NCI-H1694 (cell line): ENCODE measurements around the gene ABHD17C.
"Not testable (repeated sequence)": the region's sequence is repeated elsewhere in the genome, so short reads cannot be mapped to it uniquely, and the experiment has no call there.

ENCODE experiments used
- DNase-seq: peaks from one replicate; lab custom pipeline; 2025; lab: John Stamatoyannopoulos, UW

ABHD17C gene

GRCh38 chr15:80730926-80731325 is 35.8 kb downstream of the ABHD17C start:
- DNase-seq, result no peak

- no peak for DNase-seq
Measured at GRCh38 chr15:80732167-80732566, 37.1 kb downstream of the ABHD17C start.

- no peak for DNase-seq
Measured at GRCh38 chr15:80732818-80733217, 37.7 kb downstream of the ABHD17C start.

- DNase-seq, result no peak
Measured at GRCh38 chr15:80733460-80733859, 38.4 kb downstream of the ABHD17C start.

GRCh38 chr15:80735344-80735743 is 40.2 kb downstream of the ABHD17C start:
- DNase-seq, result no peak

- DNase-seq, result no peak
Measured at GRCh38 chr15:80736560-80736959, 41.5 kb downstream of the ABHD17C start.

GRCh38 chr15:80739919-80740318 is 44.8 kb downstream of the ABHD17C start:
- no peak for DNase-seq

- no peak for DNase-seq
Measured at GRCh38 chr15:80742081-80742480, 47.0 kb downstream of the ABHD17C start.

- DNase-seq, result no peak
Measured at GRCh38 chr15:80743189-80743833, 48.2 kb downstream of the ABHD17C start.

- DNase-seq, result no peak
Measured at GRCh38 chr15:80744415-80744814, 49.3 kb downstream of the ABHD17C start.

GRCh38 chr15:80744826-80745225 is 49.7 kb downstream of the ABHD17C start:
- DNase-seq, result no peak

GRCh38 chr15:80745888-80746287 is 50.8 kb downstream of the ABHD17C start:
- no peak for DNase-seq

- no peak for DNase-seq
Measured at GRCh38 chr15:80747317-80748053, 52.4 kb downstream of the ABHD17C start.

GRCh38 chr15:80749589-80749988 is 54.5 kb downstream of the ABHD17C start:
- no peak for DNase-seq

- DNase-seq, result no peak
Measured at GRCh38 chr15:80750575-80750974, 55.5 kb downstream of the ABHD17C start.

- DNase-seq, result no peak
Measured at GRCh38 chr15:80752204-80752603, 57.1 kb downstream of the ABHD17C start.

GRCh38 chr15:80753161-80753560 is 58.1 kb downstream of the ABHD17C start:
- no peak for DNase-seq

- DNase-seq, result no peak
Measured at GRCh38 chr15:80754014-80754413, 58.9 kb downstream of the ABHD17C start.

- no peak for DNase-seq
Measured at GRCh38 chr15:80755885-80756284, 60.8 kb downstream of the ABHD17C start.

- DNase-seq, result no peak
Measured at GRCh38 chr15:80758130-80758745, 63.1 kb downstream of the ABHD17C start.

GRCh38 chr15:80760960-80761359 is 65.8 kb downstream of the ABHD17C start:
- no peak for DNase-seq

GRCh38 chr15:80761754-80762153 is 66.6 kb downstream of the ABHD17C start:
- no peak for DNase-seq

- DNase-seq, result not testable (repeated sequence)
Measured at GRCh38 chr15:80763235-80763634, 68.1 kb downstream of the ABHD17C start.
